Adipose tissue (tissue), 3 donors: ENCODE measurements around the gene ISY1. TPM values are rescaled to one million over a fixed set of nuclear protein-coding genes. Genes with fewer than 3 reads are reported as not detected.
"Not testable (repeated sequence)": the region's sequence is repeated elsewhere in the genome, so short reads cannot be mapped to it uniquely, and the experiment has no call there.

Source experiments
- H3K27ac ChIP-seq: one replicate; pipeline ENCODE4 v1.5.1; 2013; ENCODE audit warnings: low read depth, low read length
- WGBS, 3 donors: extraction: QIAGEN DNeasy Blood & Tissue Kit; methylation state at CpG; one replicate each; pipeline ENCODE4 v1.1.7; 2013; 5-methylcytosine and 5-hydroxymethylcytosine counted together
- polyA plus RNA-seq, 3 donors: library from polyadenylated mRNA; stranded (reverse); fragments of 200-250 nt; gene quantifications; one replicate each; pipeline ENCODE4 v1.2.3, GENCODE V29; 2013
- donor health status: healthy with polysubstance abuse.
- donor health status: Bipolar disorder and iron deficiency.
- donor health status: healthy.

The ISY1 gene
- 10 to 100 TPM; 14.7 to 30.9 (median 23.5) TPM for polyA plus RNA-seq

DNA sequence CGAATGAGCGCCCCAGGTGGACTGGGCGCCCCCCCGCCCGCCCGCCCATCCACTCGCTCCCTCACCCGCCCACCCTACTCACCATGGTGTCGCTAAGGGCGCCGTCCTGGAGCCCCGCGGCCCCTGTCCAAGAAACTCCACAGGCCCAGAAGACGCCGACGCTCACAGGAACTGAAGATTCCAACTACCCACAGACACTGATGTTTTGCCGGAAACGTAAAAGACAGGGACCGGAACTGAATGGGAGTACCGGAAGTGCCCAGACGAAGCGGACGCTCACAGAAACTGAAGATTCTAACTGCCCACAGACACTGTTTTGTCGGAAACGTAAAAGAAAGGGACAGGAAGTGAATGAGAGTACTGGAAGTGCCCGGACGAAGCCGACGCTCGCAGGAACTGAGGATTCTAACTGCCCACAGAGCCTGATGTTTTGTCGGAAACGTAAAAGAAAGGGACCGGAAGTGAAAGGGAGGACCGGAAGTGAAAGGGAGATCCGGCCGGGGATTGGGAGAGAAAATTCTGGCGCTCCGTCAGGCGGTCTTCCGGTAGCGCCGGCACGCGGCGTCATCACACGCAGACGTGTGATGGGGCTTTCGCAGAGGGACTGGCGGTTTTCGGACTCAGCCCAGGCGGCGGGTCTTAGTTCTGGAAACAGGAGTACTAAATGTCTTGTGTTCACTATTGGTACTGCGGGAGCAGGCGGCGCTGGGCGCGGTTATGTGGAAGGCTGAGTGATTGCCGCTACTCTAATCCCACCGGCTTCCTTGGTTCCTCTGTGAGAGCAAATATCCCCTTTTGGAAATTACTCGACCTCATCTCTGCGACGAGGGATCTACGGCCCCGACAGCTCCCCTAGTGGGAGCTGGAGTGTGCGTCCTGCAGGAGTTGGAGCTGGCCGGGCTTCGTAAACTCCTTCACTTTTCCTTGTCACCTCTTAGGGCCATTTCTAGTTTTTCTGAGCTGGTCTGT, at the start of gene ISY1:
TSS of gene ISY1 (minus strand) at position 173 of the 969 bp plus-strand sequence. CDS start at position 85, 88 bp downstream.
- 0% methylated on average over 67 of the region's 67 CpGs for WGBS, 3 donors
- H3K27ac ChIP-seq, result peak within 1 kb of the TSS; percentile 89

DNA sequence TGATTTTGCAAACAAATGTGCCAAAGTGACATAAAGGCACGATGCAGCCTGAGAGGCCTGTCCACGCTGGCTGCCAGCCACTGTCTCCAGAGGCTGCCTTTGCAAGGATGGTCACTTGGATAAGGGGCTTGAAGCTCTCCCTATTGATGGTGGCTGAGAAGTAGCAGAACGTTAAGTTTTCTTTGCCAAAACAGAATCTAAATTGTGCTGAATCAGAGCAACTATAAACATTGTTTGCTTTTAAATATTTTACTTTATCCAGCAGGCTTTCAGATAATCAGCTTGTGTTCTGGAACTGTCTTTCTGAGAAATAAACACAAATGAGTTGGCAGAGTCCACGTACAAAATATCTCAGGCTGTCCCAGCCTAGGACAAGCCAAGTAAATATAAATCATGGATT, 46.6 kb upstream of the ISY1 start:
- 38 to 65% (median 56%) methylated on average over 4 of the region's 4 CpGs for WGBS, 3 donors
- H3K27ac ChIP-seq, result no peak overlapping the region

DNA sequence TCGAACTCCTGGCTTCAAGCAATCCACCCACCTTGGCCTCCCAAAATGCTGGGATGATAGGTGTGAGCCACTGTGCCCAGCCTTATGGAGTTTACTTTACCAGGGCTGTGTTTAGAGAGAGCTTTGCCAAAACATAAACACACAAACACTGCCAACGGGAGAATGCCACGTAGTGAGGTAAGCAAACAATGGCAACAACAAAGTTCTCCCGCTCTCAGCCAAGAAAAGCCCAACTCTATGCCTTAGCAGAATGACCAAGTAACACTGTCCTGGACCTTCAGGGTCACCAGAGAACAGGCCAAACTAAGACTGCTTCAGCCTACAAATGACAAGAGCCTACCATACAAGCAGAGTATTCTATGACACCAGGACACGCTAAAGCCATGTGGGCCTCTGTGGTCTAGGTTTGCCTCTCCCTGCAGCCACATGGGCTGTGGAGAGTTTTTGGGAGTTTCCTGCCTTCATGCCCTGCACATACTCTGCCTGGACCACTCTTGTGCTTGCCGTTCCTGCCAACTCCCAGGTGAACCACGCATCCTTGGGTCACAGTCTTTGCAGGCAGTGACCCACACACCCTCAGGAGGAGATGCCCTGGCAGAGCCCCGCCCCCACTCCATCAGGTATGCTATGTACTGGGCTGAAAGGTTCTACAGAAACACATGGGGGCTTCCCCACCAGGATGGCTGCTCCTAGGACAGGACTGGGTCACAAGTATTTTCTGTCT, 44.4 kb upstream of the ISY1 start:
- H3K27ac ChIP-seq, result no peak overlapping the region
- 83 to 91% (median 89%) methylated on average over 8 of the region's 8 CpGs for WGBS, 3 donors

DNA sequence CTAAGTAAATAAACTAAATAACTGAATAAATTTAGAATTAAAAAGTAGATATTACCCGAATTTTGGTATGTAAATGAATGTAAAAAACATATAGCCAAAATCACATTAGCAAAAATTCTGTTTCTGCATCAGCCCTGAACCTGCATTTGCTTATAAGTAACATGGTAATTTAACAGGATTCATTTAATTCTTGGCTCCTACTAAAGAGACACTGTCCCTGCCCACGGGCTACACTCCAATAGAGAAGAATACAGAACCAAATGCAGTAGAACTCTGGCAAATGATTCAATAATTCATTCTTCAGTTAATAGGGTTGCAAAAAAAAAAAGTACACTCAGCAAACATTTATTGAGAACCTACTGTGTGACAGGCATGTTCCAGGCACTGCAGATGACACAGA, 43.6 kb upstream of the ISY1 start:
- H3K27ac ChIP-seq, result no peak overlapping the region
- 65 to 75% (median 71%) methylated on average over 2 of the region's 2 CpGs for WGBS, 3 donors

DNA sequence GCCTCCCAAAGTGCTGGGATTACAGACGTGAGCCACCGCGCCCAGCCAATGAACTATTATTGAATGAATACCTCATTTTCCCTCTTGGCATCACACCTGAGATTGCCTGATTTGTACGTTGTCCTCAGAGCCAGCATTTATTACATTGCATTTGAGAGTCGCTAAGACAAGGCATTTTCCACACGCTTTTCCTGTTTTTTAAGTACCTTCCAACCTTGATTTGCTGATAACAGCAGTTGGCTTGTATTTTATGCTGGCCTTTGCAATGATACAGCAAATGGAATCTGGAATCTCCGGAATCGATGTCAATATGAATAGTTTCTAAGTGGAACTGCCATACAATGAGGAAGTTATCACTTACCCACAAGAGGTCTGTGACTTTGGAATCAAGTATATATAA, 38.5 kb upstream of the ISY1 start:
- H3K27ac ChIP-seq, result no peak overlapping the region
- WGBS, 3 donors, result 65 to 78% (median 68%) methylated on average over 8 of the region's 8 CpGs

DNA sequence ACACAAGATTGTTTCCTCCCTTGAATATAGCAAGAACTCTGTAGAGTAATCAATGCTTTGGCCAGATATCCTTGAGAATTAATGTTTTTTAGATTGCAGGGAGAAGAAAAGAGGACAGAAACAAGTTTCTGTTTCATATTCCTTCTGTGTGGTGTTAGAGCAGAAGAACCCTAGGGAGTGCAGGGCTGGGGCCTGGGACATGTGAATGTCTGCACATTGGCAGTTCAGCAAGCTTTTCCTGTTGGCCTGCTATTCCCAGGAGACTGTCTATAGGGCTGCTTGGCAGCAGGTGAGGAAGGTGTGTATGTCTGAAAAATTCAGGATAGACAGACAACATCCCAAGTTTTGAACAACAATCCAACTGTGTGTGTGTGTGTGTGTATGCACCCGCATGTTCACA, 36.5 kb upstream of the ISY1 start:
- WGBS, 3 donors, result 49 to 79% (median 70%) methylated on average over 1 of the region's 1 CpG
- no peak overlapping the region for H3K27ac ChIP-seq

DNA sequence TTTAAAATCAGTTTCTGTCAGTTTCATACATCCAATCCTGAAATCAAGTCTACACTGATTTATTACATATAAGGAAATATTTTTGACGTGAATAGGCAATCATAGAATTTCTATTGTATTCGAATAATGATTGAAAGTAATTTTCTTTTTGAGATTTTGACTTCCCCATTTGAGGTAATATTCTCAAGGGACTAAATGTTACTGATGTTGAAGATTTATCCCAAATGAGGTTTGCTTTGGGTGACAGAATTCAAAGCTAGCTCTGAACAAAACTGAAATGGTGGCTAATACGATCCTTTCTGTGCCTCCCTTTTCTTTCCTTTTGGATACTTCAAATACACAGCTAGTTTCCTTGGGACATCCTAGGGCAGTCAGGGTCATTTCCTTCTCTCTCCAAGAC, 35.7 kb upstream of the ISY1 start:
- 72 to 90% (median 76%) methylated on average over 3 of the region's 3 CpGs for WGBS, 3 donors
- no peak overlapping the region for H3K27ac ChIP-seq

DNA sequence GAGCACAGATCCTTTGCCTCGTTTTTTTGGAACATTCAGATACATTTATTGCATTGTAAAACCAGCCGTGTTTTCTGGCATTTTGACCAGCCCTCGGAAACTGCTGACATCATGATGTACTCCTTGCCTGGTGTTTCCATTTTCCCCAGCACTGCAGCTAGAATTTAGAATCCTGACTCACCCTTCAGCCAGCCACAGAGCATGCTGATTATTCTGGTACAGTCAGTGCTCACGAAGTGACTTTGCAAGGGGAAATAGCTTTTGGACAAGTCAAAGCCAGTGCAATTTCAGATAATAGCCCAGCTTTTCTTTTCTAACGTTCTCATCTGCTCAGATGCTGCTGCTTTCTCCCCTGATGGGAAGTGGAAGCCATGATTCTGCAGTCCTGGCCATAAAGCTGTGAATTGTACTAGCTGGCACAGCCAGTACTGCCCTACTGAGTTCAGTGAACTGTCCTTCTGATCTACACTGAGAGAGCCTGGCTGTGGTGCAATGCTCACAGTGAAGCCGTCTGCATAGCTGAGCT, 34.9 kb upstream of the ISY1 start:
- H3K27ac ChIP-seq, result no peak overlapping the region
- WGBS, 3 donors, result 18 to 57% (median 21%) methylated on average over 6 of the region's 6 CpGs

DNA sequence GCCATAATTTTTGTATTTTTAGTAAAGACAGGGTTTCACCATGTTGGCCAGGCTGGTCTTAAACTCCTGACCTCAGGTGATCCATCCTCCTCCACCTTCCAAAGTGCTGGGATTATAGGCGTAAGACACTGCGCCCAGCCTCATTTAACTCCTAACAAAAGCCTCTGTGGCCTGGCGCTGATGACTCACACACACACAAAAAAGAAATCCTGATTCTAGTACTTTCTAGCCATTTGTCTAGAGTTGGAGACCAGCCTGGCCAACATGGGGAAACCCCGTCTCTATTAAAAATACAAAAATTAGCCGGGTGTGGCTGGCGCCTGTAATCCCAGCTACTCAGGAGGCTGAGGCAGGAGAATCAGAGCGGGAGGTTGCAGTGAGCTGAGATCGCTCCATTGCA, 28.9 kb upstream of the ISY1 start:
- WGBS, 3 donors, result 96 to 97% (median 97%) methylated on average over 8 of the region's 8 CpGs
- H3K27ac ChIP-seq, result not testable (repeated sequence)

DNA sequence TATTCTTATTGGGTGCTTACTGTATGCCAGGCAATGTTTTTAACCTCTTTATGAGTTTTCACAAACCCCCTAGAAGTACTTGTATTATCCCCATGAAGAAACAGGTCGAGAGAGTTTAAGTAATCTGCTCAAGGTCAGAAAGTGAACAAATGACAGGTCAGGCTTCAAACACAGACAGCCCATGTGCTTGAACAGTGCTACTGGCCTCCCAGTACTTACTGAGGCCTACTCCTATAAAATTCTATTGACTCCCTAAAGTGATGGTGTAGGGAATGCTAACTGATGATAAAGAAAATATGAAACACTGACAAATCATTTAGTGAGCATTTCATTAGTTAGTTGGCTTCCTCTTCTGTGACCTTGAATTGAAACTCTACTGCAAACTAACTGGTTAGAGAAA, 27.0 kb upstream of the ISY1 start:
- WGBS, 3 donors, result 36 to 58% (median 54%) methylated on average over 1 of the region's 1 CpG
- H3K27ac ChIP-seq, result no peak overlapping the region

DNA sequence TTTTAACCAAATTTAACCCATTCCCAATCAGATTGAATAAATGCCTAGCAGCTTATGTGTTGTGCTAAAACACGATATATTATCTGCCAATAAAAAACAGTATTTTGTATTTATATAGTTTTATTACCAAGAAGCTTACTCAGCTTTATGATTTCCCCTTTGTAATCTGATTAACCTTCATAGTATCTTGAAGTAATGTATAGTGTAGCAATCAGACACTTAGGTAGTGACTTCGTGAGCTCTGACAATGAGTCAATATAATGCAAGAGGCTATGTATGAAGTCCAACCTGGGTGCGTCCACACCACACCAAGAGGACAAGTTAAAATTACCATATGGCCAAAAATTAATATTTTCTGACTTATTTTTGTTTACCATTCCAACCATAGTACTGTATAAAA, 24.9 kb upstream of the ISY1 start:
- 74 to 85% (median 84%) methylated on average over 3 of the region's 3 CpGs for WGBS, 3 donors
- no peak overlapping the region for H3K27ac ChIP-seq

DNA sequence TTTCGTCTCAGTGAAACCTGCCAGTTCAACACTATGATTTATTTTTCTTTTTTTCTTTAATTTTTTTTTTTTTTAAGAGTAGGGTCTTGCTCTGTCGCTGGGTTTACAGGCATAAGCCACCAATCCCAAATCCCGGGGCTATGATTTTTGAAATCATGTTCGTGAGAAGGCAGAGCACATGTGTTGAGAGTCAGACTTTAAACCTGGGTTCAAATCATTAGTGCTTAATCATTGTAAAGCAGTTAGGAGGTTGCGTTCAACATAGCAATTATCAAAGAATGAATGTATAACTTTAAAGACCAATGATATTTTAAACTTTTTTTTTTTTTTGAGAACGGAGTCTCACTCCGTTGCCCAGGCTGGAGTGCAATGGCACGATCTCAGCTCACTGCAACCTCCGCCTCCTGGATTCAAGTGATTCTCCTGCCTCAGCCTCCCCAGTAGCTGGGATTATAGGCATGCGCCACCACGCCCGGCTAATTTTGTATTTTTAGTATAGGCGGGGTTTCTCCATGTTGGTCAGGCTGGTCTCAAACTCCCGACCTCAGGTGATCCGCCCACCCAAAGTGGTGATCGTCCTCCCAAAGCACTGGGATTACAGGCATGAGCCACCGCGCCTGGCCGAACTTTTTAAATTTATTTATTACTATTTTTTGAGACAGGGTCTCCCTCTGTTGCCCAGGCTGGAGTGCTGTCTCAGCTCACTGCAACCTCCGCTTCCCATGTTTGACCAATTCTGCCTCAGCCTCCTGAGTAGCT, 24.1 kb upstream of the ISY1 start:
- H3K27ac ChIP-seq, result not testable (repeated sequence)
- 83 to 84% (median 84%) methylated on average over 20 of the region's 20 CpGs for WGBS, 3 donors

DNA sequence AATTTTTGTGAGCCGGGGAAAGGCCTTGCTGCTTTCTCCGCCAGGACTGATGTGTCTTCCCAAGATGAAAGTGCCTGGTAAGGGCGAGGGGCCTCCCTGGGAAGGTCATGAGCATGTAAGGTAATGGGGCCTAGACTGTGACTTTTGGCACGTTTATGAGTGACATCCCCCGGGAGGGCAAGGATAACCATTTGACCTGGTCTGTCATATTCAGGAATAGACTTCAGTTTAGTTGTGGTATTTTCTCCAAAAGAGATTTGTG, 23.5 kb upstream of the ISY1 start:
- peak overlapping the region; percentile 19 for H3K27ac ChIP-seq
- WGBS, 3 donors, result 1 to 2% (median 2%) methylated on average over 5 of the region's 5 CpGs

DNA sequence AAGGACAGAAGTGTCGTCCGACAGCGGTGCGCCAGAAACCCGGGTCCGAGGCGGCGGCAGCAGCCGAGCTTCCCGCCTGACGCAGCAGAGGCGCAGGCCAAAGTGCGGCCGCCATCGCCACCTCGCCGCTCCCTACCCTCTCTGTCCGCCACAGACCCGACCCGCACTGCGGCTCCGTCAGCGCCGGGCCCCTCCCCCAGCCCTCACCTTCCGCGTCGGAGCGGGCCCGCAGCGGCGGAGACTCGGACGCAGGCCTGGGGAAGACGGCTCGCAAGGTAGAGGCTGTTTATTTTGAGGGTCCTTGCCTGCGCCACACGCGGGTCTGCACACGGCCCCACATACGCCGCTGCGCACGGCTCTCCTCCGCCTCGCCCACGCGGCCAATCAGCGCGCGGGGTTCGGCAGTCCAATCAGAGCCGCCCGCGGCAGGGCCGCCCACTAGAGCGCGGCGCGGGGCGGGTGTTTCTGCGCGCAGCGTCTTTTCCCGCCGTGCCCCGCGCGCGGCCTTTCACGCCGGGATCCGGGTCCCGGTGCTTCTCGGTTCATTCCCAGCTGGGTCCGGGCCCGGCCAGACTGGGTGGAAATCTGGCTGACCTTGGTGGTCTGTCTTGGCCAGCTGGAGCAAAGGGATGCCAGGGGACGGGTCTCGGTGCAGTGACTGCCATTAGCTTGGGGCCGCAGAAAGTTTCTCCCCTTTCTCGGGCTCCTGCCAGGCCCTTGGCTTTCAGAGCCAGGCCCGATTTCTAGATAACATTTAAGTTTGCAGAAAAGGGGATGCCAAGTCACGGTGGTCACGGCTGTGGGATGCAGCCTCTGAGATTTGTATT, 22.9 kb upstream of the ISY1 start, which contains the start of gene CNBP:
TSS of gene CNBP (minus strand) at position 328 of the 827 bp plus-strand sequence. CDS start 12,139 bp downstream, outside the sequence.
- peak within 1 kb of the TSS; percentile 94 for H3K27ac ChIP-seq
- 0 to 1% (median 0%) methylated on average over 80 to 83 of the region's 83 CpGs for WGBS, 3 donors

DNA sequence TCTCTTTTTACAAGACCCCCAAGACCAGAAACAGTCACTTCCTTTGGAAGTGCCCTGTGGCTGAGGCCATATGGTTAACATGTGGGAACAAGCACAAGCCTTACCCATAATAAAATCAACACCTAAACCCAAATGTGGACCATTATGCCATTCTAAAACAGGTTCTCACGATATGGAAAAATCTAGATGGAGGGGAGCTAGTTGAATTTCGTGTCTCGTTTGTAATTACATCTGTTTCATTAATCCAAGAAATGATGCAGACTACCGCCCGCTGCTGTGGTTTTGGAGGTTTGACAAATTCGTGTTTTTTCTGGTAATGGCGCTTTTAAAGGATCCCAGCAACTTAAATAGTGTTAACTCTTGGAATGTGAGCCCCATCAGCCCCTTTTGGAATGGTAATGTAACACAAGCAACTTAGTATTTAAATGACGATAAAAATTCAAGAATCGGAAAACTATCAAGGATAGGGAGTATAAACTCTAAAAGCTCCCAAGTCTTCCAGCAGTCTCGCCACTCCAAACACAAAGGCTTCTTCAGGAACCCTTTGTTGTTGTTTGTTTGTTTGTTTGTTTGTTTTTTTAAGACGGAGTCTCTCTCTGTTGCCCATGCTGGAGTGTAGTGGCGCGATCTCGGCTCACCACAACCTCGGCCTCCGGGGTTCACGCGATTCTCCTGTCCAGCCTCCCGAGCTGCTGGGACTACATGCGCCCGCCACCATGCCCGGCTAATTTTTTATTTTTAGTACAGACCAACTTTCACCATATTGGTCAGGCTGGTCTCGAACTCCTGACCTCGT, 21.7 kb upstream of the ISY1 start:
- peak overlapping the region; percentile 94 for H3K27ac ChIP-seq
- WGBS, 3 donors, result 0 to 1% (median 1%) methylated on average over 24 of the region's 24 CpGs

DNA sequence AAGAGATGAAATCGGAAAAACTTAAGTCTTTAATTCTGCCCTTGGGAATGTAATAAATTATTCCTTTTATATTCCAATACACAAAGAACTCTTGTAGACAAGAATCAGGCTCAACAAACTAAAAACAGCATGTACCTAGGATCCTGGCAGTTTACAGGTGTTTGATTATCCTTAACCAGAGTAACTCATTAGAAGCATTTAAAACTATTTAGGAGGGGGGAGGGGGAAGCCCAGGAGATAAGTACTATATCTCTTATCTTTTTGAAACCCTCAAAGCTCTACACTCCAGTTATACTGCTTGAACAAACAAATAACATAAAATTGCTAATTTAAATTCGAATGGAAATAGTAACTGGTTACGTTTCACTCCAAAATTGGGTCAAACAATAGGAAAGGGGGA, 21.0 kb upstream of the ISY1 start:
- 4 to 17% (median 16%) methylated on average over 3 of the region's 3 CpGs for WGBS, 3 donors
- no peak overlapping the region for H3K27ac ChIP-seq

DNA sequence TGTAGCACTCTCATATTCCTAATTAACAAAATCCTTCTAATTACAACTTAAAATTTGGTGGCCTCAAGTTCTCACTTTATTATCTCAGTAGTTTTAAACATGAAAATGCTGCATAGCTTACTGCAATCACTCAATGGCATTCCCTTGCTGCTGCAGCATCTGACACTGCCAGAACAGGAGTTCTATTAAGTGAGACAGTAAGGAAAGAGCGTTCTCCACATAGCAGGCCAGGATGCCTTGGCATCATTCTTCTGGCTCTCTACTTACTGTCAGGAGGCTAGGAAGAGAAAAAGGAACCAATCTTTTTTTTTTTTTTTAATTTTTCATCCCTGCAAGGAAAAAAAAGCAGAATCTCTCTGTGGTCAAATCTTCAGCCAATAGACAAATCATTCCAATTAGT, 19.6 kb upstream of the ISY1 start:
- 24 to 48% (median 48%) methylated on average over 1 of the region's 1 CpG for WGBS, 3 donors
- no peak overlapping the region for H3K27ac ChIP-seq
